Upper lobe of left lung (tissue), 4 donors: ENCODE results near the gene CXCL12.

ENCODE experiments used
- CTCF ChIP-seq, 6 experiments: fragments of 450-650 bp in 4 of 6; fragments of 200-600 bp in 2 of 6; sonication (generic) in 2 of 6; IDR thresholded peaks; one replicate each; pipeline ENCODE4 v1.5.1; 2016 to 2019; ENCODE audit warnings: antibody characterized with exemption in 6 of 6
- EP300 ChIP-seq, 4 donors: sonication (generic); formaldehyde crosslinking; IDR thresholded peaks; one replicate each; pipeline ENCODE4 v1.5.1; 2017; ENCODE audit warnings: antibody characterized with exemption in 4 of 4, control low read depth in 2 of 4
- POLR2A ChIP-seq, 4 donors: fragments of 450-650 bp; IDR thresholded peaks; one replicate each; pipeline ENCODE4 v1.5.1; 2016 to 2017; ENCODE audit warnings: antibody characterized with exemption in 4 of 4, mild to moderate bottlenecking in 2 of 4
- POLR2AphosphoS5 ChIP-seq, 2 donors: sonication (generic); formaldehyde crosslinking; IDR thresholded peaks; one replicate each; pipeline ENCODE4 v1.5.1; 2017; ENCODE audit warnings: antibody characterized with exemption in 2 of 2

- TF ChIP-seq CTCF (IDR thresholded peaks at IDR 0.05) (no peak), POLR2A (IDR thresholded peaks at IDR 0.05) (no peak), EP300 (IDR thresholded peaks at IDR 0.05) (no peak), POLR2AphosphoS5 (IDR thresholded peaks at IDR 0.05) (no peak)
Measured at GRCh38 chr10:44384601-44385025, 284 bp downstream of the CXCL12 start.
